ENCODE results near the gene ALK.

The ALK gene

DNA sequence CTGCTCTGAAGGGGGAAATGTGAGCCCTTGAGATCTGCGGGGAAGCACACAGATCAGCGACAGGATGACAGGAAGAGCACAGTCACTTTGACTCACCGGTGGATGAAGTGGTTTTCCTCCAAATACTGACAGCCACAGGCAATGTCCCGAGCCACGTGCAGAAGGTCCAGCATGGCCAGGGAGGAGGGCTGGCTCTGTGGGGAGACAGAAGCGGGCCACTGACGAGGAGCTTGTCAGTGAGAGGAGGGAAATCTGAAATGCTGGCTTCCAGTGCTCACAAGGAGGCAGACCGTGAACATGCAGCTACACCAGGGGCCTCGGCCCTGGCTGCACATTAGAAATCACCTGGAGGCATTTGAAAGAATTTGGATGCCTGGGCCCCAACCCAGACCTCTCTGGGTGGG is 707.5 kb downstream of the ALK start:
- no peak for TF ChIP-seq EZH2phosphoT487 (IDR thresholded peaks at IDR 0.05; ENCODE audit: low read length)
- TF ChIP-seq, protein P1, sequence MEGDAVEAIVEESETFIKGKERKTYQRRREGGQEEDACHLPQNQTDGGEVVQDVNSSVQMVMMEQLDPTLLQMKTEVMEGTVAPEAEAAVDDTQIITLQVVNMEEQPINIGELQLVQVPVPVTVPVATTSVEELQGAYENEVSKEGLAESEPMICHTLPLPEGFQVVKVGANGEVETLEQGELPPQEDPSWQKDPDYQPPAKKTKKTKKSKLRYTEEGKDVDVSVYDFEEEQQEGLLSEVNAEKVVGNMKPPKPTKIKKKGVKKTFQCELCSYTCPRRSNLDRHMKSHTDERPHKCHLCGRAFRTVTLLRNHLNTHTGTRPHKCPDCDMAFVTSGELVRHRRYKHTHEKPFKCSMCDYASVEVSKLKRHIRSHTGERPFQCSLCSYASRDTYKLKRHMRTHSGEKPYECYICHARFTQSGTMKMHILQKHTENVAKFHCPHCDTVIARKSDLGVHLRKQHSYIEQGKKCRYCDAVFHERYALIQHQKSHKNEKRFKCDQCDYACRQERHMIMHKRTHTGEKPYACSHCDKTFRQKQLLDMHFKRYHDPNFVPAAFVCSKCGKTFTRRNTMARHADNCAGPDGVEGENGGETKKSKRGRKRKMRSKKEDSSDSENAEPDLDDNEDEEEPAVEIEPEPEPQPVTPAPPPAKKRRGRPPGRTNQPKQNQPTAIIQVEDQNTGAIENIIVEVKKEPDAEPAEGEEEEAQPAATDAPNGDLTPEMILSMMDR (IDR thresholded peaks at IDR 0.05; ENCODE audit: low read length): no peak
- Histone ChIP-seq H3K9ac (ENCODE audit: low read length) (no peak overlapping the region), H3K4me1 (ENCODE audit: low read length) (no peaks in the 10 kb centered on the region), H4K20me1 (ENCODE audit: insufficient read depth, low read length) (no peaks in the 10 kb centered on the region), H3K4me3 (ENCODE audit: low read length) (no peak overlapping the region), H3K36me3 (replicated peaks; ENCODE audit: insufficient read depth, low read length) (no peaks in the 10 kb centered on the region), H3K9me2 (replicated peaks; ENCODE audit: insufficient read depth, low read length) (no peaks in the 10 kb centered on the region), H2AFZ (ENCODE audit: low read length) (no peak overlapping the region), H3K27ac (ENCODE audit: low read length) (no peak overlapping the region), H3K4me2 (ENCODE audit: low read depth, low read length) (no peak overlapping the region), H3K9me3 (replicated peaks; ENCODE audit: insufficient read depth, low read length) (no peaks in the 10 kb centered on the region), H3K27me3 (replicated peaks; ENCODE audit: insufficient read depth, low read length) (no peaks in the 10 kb centered on the region), H3K79me2 (ENCODE audit: low read length) (no peaks in the 10 kb centered on the region), H3F3A (ENCODE audit: insufficient read depth, low read length) (no peaks in the 10 kb centered on the region)
- no peak for DNase-seq

DNA sequence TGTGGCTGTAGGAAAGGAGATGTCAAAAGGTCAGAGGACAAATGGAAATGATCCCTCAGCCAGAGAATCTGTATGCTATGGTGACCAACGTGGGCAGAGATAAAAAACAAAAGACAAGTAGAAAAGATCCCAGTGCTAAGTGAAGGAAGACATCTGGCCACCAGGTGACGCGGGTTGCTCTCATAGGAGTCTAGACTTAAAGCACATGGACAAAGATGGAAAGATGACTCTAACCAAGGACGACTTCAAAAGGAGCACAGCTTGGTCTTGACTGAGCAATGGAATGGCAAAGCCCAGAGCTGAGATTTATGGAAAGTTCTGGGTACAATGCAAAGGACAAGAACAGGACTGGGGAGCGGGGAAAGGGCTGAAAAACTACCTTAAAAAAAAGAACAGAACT is 709.4 kb downstream of the ALK start:
- H3K27me3 ChIP-seq (replicated peaks; ENCODE audit: insufficient read depth, low read length): no peaks in the 10 kb centered on the region
- no peaks in the 10 kb centered on the region for H3K9me3 ChIP-seq (replicated peaks; ENCODE audit: insufficient read depth, low read length)
- no peaks in the 10 kb centered on the region for H3F3A ChIP-seq (ENCODE audit: insufficient read depth, low read length)
- no peaks in the 10 kb centered on the region for H4K20me1 ChIP-seq (ENCODE audit: insufficient read depth, low read length)
- TF ChIP-seq, protein P1 (IDR thresholded peaks at IDR 0.05; ENCODE audit: low read length): no peak
- TF ChIP-seq EZH2phosphoT487 (IDR thresholded peaks at IDR 0.05; ENCODE audit: low read length) (no peak), EZH2 (optimal IDR thresholded peaks at IDR 0.05; ENCODE audit: low read depth, low read length) (no peak)
- no peak overlapping the region for H2AFZ ChIP-seq (ENCODE audit: low read length)
- H3K9ac ChIP-seq (ENCODE audit: low read length): no peak overlapping the region
- no peak for DNase-seq
- H3K4me2 ChIP-seq (ENCODE audit: low read depth, low read length): no peak overlapping the region
- no peaks in the 10 kb centered on the region for H3K79me2 ChIP-seq (ENCODE audit: low read length)
- H3K4me3 ChIP-seq (ENCODE audit: low read length): no peak overlapping the region
- H3K27ac ChIP-seq (ENCODE audit: low read length): no peak overlapping the region
- no peaks in the 10 kb centered on the region for H3K9me2 ChIP-seq (replicated peaks; ENCODE audit: insufficient read depth, low read length)
- no peaks in the 10 kb centered on the region for H3K4me1 ChIP-seq (ENCODE audit: low read length)
- no peaks in the 10 kb centered on the region for H3K36me3 ChIP-seq (replicated peaks; ENCODE audit: insufficient read depth, low read length)

DNA sequence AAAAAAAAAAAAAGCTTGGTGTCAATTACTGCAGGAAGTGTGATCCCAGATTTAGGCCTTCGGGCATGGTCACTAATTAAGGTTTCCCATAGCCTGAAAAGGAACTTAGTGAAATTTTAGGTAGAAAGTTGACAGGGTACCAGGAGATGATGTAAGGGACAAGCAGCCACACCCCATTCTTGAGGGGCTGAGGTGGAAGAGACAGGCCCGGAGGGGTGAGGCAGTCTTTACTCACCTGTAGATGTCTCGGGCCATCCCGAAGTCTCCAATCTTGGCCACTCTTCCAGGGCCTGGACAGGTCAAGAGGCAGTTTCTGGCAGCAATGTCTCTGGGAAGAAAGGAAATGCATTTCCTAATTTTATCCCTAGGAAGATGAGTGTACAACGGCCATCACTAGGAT is 711.8 kb downstream of the ALK start:
- Histone ChIP-seq H3K36me3 (replicated peaks; ENCODE audit: insufficient read depth, low read length) (no peaks in the 10 kb centered on the region), H3K27ac (ENCODE audit: low read length) (no peak overlapping the region), H4K20me1 (ENCODE audit: insufficient read depth, low read length) (no peaks in the 10 kb centered on the region), H2AFZ (ENCODE audit: low read length) (no peak overlapping the region), H3K9me3 (replicated peaks; ENCODE audit: insufficient read depth, low read length) (no peaks in the 10 kb centered on the region), H3K4me2 (ENCODE audit: low read depth, low read length) (no peak overlapping the region), H3K9ac (ENCODE audit: low read length) (no peak overlapping the region), H3K4me1 (ENCODE audit: low read length) (no peaks in the 10 kb centered on the region), H3K9me2 (replicated peaks; ENCODE audit: insufficient read depth, low read length) (no peaks in the 10 kb centered on the region), H3K79me2 (ENCODE audit: low read length) (no peaks in the 10 kb centered on the region), H3F3A (ENCODE audit: insufficient read depth, low read length) (no peaks in the 10 kb centered on the region), H3K27me3 (replicated peaks; ENCODE audit: insufficient read depth, low read length) (no peaks in the 10 kb centered on the region), H3K4me3 (ENCODE audit: low read length) (no peak overlapping the region)
- TF ChIP-seq EZH2phosphoT487 (IDR thresholded peaks at IDR 0.05; ENCODE audit: low read length): no peak
- DNase-seq: no peak

DNA sequence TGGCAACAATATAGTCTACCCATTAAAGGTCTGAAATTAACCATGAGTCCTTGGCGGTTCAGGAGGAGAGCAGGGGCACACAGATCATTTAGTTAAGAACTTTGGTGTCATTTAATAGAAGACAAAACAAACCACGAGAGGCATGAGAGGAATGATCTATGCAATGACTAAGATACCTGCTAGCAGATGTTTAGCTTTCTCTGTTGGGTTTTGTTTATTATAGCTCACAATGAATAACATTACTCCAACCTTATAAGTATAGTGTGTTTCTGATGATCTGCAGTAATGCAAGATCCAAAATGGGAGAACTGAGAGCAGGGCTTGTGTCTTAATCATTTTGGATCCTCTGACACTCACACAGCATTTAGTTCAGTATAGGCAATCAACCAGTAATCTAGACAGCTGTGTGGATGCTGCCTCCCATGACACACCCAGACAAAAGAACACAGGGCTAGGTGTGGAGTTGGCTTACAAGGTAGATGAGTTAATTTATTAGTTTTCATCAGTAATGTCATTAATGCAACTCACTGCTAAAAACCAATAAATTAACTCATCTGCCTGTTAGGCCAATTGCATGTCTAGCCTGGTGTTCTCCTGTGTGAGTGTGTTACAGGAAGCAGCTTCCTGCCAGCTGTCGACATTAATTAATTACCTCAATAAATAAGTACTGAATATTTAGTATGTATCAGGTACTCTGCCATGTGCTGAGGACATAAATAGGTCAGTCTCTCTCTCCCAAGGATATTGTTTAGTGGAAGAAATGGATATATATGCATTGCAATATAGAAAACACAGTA is 713.8 kb downstream of the ALK start:
- H3F3A ChIP-seq (ENCODE audit: insufficient read depth, low read length): no peaks in the 10 kb centered on the region
- no peak for DNase-seq
- no peaks in the 10 kb centered on the region for H3K27me3 ChIP-seq (replicated peaks; ENCODE audit: insufficient read depth, low read length)
- no peak overlapping the region for H2AFZ ChIP-seq (ENCODE audit: low read length)
- H3K9me2 ChIP-seq (replicated peaks; ENCODE audit: insufficient read depth, low read length): no peaks in the 10 kb centered on the region
- no peaks in the 10 kb centered on the region for H3K9me3 ChIP-seq (replicated peaks; ENCODE audit: insufficient read depth, low read length)
- H3K4me1 ChIP-seq (ENCODE audit: low read length): no peaks in the 10 kb centered on the region
- H3K36me3 ChIP-seq (replicated peaks; ENCODE audit: insufficient read depth, low read length): no peaks in the 10 kb centered on the region
- H3K9ac ChIP-seq (ENCODE audit: low read length): no peak overlapping the region
- no peaks in the 10 kb centered on the region for H3K79me2 ChIP-seq (ENCODE audit: low read length)
- no peak overlapping the region for H3K27ac ChIP-seq (ENCODE audit: low read length)
- no peaks in the 10 kb centered on the region for H4K20me1 ChIP-seq (ENCODE audit: insufficient read depth, low read length)
- TF ChIP-seq EZH2 (optimal IDR thresholded peaks at IDR 0.05; ENCODE audit: low read depth, low read length): no peak
- TF ChIP-seq, protein P1 (IDR thresholded peaks at IDR 0.05; ENCODE audit: low read length): no peak
- TF ChIP-seq EZH2phosphoT487 (IDR thresholded peaks at IDR 0.05; ENCODE audit: low read length): no peak
- H3K4me2 ChIP-seq (ENCODE audit: low read depth, low read length): no peak overlapping the region
- no peak overlapping the region for H3K4me3 ChIP-seq (ENCODE audit: low read length)
